Epidermal melanocyte (primary cell): ENCODE results near the gene GSKIP.

Experiments used
- DNase-seq: peaks from one replicate; pipeline ENCODE4 v3.0.0; 2011; ENCODE audit warnings: low spot score; ENCODE audit not compliant: insufficient read length

Gene GSKIP

DNA sequence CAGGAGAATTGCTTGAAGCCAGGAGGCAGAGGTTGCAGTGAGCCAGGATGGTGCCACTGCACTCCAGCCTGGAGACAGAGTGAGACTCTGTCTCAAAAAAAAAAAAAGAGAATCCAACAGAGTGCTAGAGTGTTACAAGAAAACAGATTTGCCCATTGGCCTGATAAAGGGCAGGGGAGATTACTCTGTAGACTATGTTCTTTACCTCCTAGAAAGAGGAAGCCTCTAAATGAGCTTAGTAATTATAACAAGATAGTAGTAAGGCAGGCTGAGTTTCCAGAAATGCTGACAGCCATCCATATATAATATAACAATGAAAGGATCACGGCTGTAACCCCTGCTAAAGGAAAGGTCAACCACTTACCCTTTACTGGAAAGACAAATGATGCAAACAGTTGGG lies 53.0 kb downstream of the GSKIP start:
- no peak for DNase-seq

DNA sequence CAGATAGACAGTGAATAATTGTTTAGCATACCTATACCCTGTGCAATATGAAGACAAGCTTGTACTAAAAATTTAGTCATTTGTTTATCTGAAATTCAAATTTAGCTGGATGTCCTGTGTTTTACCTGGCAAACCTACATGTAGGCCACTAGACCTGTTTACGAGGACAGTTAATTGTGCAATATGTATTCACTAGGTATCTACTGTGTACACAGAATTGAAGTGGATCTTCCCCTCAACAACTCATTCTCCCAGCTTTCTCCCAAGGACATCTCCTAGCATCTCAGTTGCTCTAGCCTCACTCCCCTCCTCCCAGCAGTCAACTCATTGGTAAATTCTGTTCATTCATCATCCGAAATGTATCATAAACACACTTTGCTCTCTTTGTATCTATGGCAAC lies 53.9 kb downstream of the GSKIP start:
- no peak for DNase-seq

DNA sequence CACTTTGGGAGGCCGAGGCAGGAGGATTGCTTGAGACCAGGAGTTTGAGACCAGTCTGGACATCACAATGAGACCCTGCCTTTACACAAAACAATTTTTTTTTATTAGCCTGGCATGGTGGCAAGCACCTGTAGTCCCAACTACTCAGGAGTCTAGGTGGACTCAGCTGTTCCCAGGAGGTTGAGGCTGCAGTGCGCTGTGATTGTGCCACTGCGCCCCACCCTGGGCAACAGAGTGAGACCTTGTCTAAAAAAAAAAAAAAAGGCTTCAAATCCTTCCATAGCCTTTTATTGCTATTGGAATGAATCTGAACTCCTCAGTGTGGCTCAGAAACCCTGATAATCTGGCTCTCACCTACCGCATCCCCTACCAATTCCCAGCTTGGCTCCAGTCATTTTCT lies 54.7 kb downstream of the GSKIP start:
- no peak for DNase-seq

DNA sequence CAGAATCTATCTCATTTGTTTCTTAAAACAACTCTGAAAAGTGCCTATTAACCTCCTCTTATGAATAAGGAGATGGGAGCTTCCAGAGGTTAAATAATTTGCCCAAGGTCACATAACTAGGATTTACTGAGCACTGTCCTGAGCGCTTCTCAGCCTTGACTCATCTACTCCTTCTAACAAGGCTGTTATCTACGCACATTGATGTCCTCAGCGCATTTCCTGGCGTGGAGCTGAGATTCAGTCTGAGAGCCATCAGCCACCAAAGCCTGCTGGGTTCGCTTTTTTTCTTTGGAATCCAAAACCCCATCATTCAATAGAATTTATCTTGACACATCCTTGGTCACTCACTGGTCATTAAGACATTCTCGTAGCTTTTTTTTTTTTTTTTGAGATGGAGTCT lies 57.9 kb downstream of the GSKIP start:
- no peak for DNase-seq

DNA sequence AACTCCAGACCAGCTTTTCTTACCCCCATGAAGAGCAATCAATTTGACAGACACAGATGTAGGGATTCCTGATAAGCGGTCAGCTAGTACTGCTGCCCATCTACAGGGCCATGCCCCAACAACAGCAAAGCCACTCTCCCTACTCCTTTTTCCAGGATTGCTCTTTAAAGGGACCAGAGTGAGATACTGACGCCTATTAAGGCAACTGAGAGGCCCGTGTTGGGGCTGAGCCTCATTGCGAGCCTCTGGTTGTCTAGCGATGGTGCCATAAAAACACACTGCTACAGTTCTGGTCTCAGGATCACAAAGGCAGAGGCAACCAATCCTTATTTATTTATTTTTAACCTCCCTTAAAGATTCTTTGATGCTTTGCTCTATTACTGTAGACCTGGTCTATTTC lies 59.7 kb downstream of the GSKIP start:
- no peak for DNase-seq

DNA sequence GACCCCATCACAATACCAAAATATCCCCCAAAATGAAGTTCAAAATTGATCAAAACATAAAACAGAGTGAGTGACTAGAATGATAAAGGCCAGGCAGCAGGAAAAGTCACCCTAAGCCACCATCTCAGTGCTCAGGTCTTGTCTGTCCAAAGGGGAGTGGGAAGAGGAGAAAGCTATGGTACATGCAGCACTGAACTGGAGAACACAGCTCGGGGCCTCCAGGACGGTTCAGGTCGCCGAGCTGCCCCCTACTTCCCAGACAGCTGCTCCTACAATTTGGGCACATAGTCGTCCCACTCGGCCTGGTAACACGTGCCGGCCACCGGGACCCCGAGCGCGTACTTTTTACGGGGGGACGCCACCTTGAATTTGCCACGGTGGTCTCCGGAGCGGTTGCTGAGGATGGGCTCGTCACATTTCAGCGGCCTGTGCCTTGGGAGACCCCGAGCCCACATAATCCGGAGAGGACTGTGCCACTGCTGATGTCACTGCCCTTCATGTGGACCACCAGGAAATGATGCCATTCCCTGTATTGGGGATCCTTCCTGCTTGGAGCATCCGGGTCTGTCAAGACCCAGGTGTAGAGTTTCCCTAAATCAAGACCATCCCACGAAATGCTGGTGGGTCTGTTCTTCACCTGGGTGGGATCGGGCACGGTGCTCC lies 60.3 kb downstream of the GSKIP start:
- DNase-seq: no peak

DNA sequence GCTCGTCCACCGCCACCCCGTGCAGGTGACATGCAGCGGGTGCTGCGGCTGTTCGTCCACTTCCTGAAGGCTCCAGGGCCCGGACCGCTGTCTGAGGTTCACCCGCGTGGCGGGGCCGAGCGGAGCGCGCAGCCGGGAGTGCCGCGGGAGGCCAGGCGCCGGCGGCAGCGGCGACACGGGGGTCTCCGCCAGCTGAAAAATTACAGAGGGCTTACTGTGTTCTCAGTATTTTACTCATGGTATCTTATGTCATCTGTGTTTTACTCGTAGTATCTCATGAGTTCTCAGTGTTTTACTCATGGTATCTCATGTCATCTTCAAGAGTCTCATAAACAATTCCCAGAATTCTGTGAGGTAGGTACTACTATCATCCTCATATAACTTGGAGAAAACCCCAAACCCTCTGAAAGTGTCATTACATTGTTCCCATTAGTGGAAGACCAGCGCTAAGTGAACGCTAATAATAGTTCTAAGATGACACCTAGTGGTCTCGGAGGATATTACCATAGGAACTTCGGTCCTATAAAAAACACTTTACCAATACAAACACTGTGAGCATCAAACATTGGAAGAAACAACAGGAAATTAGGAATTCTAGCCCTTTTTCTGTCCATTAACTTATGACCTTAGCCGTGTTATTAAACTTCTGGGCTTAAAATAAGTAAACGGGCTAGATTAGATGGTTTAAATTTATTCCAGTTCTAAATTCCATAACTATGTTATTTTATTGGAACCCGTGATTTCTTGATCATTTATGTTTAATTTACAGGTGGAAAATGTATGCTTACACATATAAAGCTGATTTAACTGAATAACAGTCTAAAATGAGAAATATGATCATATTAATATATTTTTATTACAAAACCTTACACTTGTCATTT lies 61.0 kb downstream of the GSKIP start:
- DNase-seq: peak; percentile 61

DNA sequence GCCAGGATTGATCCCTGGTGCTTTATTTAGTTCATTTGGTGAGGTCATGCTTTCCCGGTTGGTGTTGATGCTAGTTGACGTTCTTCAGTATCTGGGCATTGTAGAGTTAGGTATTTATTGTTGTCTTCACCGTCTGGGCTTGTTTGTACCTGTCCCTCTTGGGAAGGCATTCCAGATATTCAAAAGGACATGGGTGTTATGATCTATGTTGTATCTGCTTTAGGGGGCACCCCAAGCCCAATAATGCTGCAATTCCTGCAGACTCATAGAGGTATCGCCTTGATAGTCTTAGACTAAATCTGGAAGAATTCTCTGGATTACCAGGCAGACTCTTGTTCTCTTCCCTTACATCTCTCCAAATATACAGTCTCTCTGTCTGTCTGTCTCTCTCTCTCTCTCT lies 70.7 kb downstream of the GSKIP start:
- DNase-seq: no peak
